GM19395 (cell line): ENCODE results near the gene CORIN.
"Not testable (repeated sequence)": the region's sequence is repeated elsewhere in the genome, so short reads cannot be mapped to it uniquely, and the experiment has no call there.

ENCODE experiments used
- ATAC-seq: cut with Tn5 transposase; IDR thresholded peaks from one replicate; pipeline ENCODE4 v1.9.1; 2021; ENCODE audit warnings: mild to moderate bottlenecking, moderate library complexity; ENCODE audit not compliant: unreplicated experiment

The CORIN gene

DNA sequence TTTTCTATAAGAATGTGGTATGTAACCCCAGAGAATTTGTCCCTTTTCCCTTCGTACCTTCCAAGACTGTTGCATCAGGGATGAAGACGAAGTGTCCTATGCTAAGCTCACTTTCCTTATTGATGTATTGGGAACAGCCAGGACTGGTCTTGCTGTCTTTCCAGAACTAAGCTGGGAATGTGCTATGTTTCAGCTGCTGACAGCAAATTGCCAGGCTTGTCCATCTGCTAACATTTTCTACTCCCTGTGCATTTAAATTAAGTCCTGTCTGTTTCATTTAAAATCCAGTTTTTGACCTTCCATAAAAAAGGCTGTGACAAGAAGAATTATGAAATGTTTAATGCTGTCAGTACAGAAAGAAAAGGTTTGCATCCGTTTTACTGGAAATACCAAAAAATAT is 264.9 kb downstream of the CORIN start:
- ATAC-seq = no peak

- no peak for ATAC-seq
These were observed 267.1 kb downstream of the CORIN start for GRCh38 chr4:47570816-47571215.

- no peak for ATAC-seq
These were observed 270.4 kb downstream of the CORIN start for GRCh38 chr4:47567511-47567910.

DNA sequence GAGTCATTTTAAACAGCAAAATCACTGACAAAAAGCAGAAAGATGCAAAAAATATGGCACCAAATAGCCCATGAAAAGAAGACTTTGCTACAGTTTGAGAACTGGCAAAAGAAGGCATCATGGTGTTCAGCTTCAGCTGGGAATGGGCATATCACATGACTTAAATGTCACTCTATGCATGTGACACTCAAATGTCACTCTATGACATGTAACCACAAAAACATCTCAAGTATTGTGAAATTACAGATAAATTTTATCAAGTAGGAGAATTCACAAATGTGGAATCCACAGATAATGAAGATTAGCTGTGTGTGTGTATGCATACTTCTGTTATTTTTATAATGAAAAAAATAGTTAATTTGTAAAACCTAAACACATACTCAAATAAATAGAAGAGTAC is 270.9 kb downstream of the CORIN start:
- no peak for ATAC-seq

DNA sequence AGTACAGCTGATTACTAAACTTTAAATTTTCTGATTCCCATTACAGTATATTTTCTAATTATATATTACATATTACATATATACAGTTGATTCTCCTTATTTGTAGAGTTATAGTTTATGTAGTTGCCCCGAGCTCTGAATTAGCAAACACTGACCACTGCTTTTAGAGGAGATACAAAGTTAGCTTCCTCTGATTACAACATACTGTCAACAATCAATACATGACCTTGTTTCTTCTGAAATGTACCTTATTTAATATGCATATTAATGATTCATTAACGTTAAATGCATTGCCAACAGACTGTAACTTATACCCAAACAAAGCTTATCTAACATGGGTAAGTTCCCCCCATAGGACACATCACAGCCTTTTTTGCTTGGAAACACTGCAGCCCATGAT is 271.3 kb downstream of the CORIN start:
- ATAC-seq = no peak

- ATAC-seq = no peak
These were observed 275.6 kb downstream of the CORIN start for GRCh38 chr4:47562297-47562696.

- no peak for ATAC-seq
These were observed 276.5 kb downstream of the CORIN start for GRCh38 chr4:47561331-47561730.

DNA sequence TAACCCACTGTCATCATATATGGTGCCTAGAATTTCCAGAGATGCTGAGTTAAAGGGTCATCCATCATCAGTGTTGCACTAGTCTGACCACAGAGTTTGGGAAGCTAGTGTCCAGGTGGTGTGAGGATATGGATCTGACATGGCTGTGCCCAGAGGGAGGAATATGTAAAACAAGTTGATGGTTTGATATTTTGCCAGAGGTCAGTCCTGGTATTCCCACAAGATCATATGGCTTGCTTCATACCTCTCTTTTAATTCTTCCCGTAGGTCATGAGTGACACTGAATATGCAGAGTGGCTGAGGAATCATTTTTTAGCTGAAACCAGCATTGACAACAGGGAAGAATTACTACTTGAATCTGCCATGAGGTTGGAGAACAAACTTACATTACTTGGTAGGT is 277.2 kb downstream of the CORIN start:
- ATAC-seq = no peak

- ATAC-seq = no peak
These were observed 280.6 kb downstream of the CORIN start for GRCh38 chr4:47557255-47557654.

- not testable (repeated sequence) for ATAC-seq
These were observed 281.9 kb downstream of the CORIN start for GRCh38 chr4:47555920-47556319.

- no peak for ATAC-seq
These were observed 284.3 kb downstream of the CORIN start for GRCh38 chr4:47553329-47554125.

- no peak for ATAC-seq
These were observed 286.2 kb downstream of the CORIN start for GRCh38 chr4:47551682-47552081.

DNA sequence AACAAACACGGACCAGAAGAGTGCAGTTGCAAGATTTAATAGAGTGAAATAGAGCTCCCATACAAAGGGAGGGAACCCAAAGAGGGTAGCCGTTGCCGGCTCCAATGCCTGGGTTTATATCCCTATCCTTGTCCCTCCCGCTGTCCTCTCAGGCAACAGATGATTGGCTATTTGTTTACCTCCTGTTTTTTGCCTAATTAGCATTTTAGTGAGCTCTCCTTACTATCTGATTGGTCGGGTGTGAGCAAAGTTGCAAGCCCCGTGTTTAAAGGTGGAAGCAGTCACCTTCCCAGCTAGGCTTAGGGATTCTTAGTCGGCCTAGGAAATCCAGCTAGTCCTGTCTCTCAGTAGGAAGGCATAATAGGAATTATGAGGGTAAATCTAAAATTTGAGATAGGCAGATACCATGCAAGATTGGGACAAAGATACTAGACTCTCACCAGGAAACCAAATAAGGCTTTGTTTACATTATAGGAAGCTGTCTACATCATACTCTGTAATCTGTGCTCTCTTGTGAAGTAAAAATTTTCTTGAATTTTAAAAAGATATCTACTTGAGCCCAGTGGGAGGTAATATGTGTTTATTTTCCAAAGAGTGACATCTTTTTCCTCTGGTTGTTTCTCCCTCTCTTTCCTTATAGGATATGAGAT is 286.8 kb downstream of the CORIN start:
- ATAC-seq = no peak

DNA sequence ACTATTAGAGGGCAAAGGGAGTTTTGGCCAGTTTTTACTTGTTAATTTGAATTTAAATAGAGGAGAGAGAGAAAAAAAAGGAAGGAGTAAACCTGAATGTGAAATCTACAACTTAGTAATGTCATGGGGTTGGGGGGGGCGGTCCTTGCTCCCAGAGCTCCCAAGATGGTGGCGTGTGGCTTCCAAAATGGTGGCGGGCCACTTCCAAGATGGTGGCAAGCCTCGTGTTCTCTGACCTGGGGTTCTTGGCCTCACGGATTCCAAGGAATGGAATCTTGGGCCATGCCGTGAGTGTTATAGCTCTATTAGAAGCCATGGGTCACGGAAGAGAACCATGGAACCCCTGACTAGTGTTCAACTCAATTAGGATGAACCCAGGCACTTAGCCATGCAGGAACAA is 287.5 kb downstream of the CORIN start:
- not testable (repeated sequence) for ATAC-seq
